GM18526 (cell line): Measurements from ENCODE around the gene VIPR2.

Experiments used
- POLR2A ChIP-seq: IDR thresholded peaks from 3 replicates; pipeline ENCODE4 v1.6.1; 2011; ENCODE audit not compliant: insufficient read length; ENCODE audit errors: extremely low read depth

VIPR2 gene

GRCh38 chr7:159040146-159040545 is 104.5 kb downstream of the VIPR2 start:
- TF ChIP-seq POLR2A: no peak

- TF ChIP-seq POLR2A: no peak
Measured at GRCh38 chr7:159039716-159040115, 105.0 kb downstream of the VIPR2 start.

- no peak for TF ChIP-seq POLR2A
Measured at GRCh38 chr7:159038066-159038465, 106.6 kb downstream of the VIPR2 start.

- no peak for TF ChIP-seq POLR2A
Measured at GRCh38 chr7:159036916-159037605, 107.6 kb downstream of the VIPR2 start.

GRCh38 chr7:159035571-159036073 is 109.0 kb downstream of the VIPR2 start:
- no peak for TF ChIP-seq POLR2A

- TF ChIP-seq POLR2A: no peak
Measured at GRCh38 chr7:159034988-159035387, 109.7 kb downstream of the VIPR2 start.

- no peak for TF ChIP-seq POLR2A
Measured at GRCh38 chr7:159034394-159034793, 110.3 kb downstream of the VIPR2 start.

- no peak for TF ChIP-seq POLR2A
Measured at GRCh38 chr7:159033956-159034355, 110.7 kb downstream of the VIPR2 start.

GRCh38 chr7:159033473-159033825 is 111.2 kb downstream of the VIPR2 start:
- no peak for TF ChIP-seq POLR2A

GRCh38 chr7:159032753-159033472 is 111.8 kb downstream of the VIPR2 start:
- no peak for TF ChIP-seq POLR2A

- TF ChIP-seq POLR2A: no peak
Measured at GRCh38 chr7:159032322-159032721, 112.3 kb downstream of the VIPR2 start.

GRCh38 chr7:159031750-159032149 is 112.9 kb downstream of the VIPR2 start:
- TF ChIP-seq POLR2A: no peak

- TF ChIP-seq POLR2A: no peak
Measured at GRCh38 chr7:159031135-159031701, 113.4 kb downstream of the VIPR2 start.

GRCh38 chr7:159030490-159031134 is 114.1 kb downstream of the VIPR2 start:
- no peak for TF ChIP-seq POLR2A

- no peak for TF ChIP-seq POLR2A
Measured at GRCh38 chr7:159028508-159029401, 115.9 kb downstream of the VIPR2 start.
